Measurements from ENCODE around the gene EARS2.

- no peak for TF ChIP-seq POLR2A (IDR thresholded peaks at IDR 0.05)
- TF ChIP-seq EP300 (IDR thresholded peaks at IDR 0.05): no peak
- no peak for TF ChIP-seq CTCF (IDR thresholded peaks at IDR 0.05)
These were observed 38.7 kb downstream of the EARS2 start for GRCh38 chr16:23518435-23518891.

Data from ovary (tissue), 3 donors.